Immature natural killer cell (primary cell): ENCODE data around the gene TULP4. TPM values are rescaled to one million over a fixed set of nuclear protein-coding genes. Genes with fewer than 3 reads are reported as not detected.
"Not testable (repeated sequence)": the region's sequence is repeated elsewhere in the genome, so short reads cannot be mapped to it uniquely, and the experiment has no call there.

Experiments used
- DNase-seq, 3 donors: peaks; one replicate each; pipeline ENCODE4 v3.0.0; 2022; ENCODE audit warnings: mixed read lengths in 1 of 3
- H3K27ac Mint-ChIP-seq, 6 donors: one replicate each; pipeline ENCODE4 v1.8.0; 2020; ENCODE audit warnings: mixed read lengths in 6 of 6, mild to moderate bottlenecking in 5 of 6, inconsistent platforms in 4 of 6, moderate library complexity in 3 of 6
- H3K27me3 Mint-ChIP-seq, 3 donors: one replicate each; pipeline ENCODE4 v1.8.0; 2020 to 2021; ENCODE audit warnings: low read depth in 3 of 3, mild to moderate bottlenecking in 3 of 3, mixed read lengths in 3 of 3, moderate library complexity in 3 of 3, inconsistent platforms in 1 of 3
- H3K36me3 Mint-ChIP-seq, 3 donors: one replicate each; pipeline ENCODE4 v1.8.0; 2020; ENCODE audit warnings: mixed read lengths in 3 of 3, inconsistent platforms in 2 of 3, mild to moderate bottlenecking in 2 of 3
- H3K4me1 Mint-ChIP-seq, 2 donors: one replicate each; pipeline ENCODE4 v1.8.0; 2020; ENCODE audit warnings: inconsistent platforms in 2 of 2, mild to moderate bottlenecking in 2 of 2, mixed read lengths in 2 of 2, moderate library complexity in 1 of 2
- H3K4me3 Mint-ChIP-seq, 5 donors: one replicate each; pipeline ENCODE4 v1.8.0; 2020; ENCODE audit warnings: mild to moderate bottlenecking in 5 of 5, mixed read lengths in 5 of 5, inconsistent platforms in 3 of 5, moderate library complexity in 3 of 5
- H3K9me3 Mint-ChIP-seq, 6 donors: one replicate each; pipeline ENCODE4 v1.8.0; 2020; ENCODE audit warnings: mild to moderate bottlenecking in 6 of 6, mixed read lengths in 6 of 6, inconsistent platforms in 4 of 6, moderate library complexity in 3 of 6
- polyA plus RNA-seq, 3 donors: library from polyadenylated mRNA; unstranded; fragments of 300-500 nt; fragmentation: Illumina TruSeq; gene quantifications; one replicate each; pipeline ENCODE4 v1.2.3, GENCODE V29; 2021

The TULP4 gene
- polyA plus RNA-seq, 3 donors from 2014 or later, result 19.0 to 46.9 (median 22.2) TPM

DNA sequence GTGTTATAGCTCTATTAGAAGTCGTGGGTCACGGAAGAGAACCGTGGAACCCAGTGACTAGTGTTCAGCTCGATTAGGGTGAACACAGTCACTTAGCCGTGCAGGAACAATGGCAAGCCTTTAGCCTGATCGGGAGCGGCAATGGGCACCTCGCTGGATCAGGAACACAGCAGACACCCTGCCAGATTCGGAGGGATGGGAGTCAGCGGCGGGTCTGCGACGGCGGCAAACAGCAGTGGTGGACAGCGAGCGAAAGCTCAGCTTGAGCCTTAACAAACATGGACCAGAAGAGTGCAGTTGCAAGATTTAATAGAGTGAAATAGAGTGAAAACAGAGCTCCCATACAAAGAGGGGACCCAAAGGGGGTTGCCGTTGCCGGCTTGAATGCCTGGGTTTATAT is 157.8 kb downstream of the TULP4 start:
- H3K27me3 Mint-ChIP-seq, H3K27ac Mint-ChIP-seq, DNase-seq, H3K4me1 Mint-ChIP-seq, H3K4me3 Mint-ChIP-seq, H3K9me3 Mint-ChIP-seq: not testable (repeated sequence)
- H3K36me3 Mint-ChIP-seq, result peaks cover 18 to 26% (median 18%) of the 10 kb centered on the region in 3 donors

GRCh38 chr6:158471339-158471738 is 159.1 kb downstream of the TULP4 start:
- Mint-ChIP-seq H3K27me3 (peaks cover 0 to 2% (median 0%) of the 10 kb centered on the region in 3 donors), H3K4me1 (no peaks in the 10 kb centered on the region), H3K27ac (no peak overlapping the region), H3K9me3 (no peaks in the 10 kb centered on the region), H3K36me3 (peaks cover 9 to 27% (median 18%) of the 10 kb centered on the region in 3 donors), H3K4me3 (no peak overlapping the region)
- no peak for DNase-seq

DNA sequence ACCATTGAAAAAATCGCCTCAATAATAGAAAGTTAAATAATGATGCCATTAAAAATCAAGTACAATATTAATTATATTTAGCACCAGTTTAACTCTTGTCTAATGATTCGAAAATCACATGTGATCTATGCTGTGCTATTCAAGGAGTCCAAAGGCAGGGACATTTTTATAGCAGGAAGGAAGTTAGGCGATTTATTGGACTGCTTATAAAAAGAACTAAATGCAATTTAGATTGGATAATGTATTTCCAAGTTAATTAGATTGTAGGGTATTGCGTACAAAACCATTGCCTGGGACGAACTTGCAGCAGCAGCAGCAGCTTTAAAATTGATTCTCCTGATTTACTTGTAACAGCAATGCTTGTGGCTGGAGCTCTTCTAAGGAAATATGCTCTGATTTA is 160.2 kb downstream of the TULP4 start:
- H3K27ac Mint-ChIP-seq, result peak overlapping the region in 1 of 6 donors; percentile 11
- H3K4me1 Mint-ChIP-seq, result no peaks in the 10 kb centered on the region
- no peak for DNase-seq
- H3K4me3 Mint-ChIP-seq, result no peak overlapping the region
- no peaks in the 10 kb centered on the region for H3K9me3 Mint-ChIP-seq
- H3K27me3 Mint-ChIP-seq, result peaks cover 0 to 2% (median 0%) of the 10 kb centered on the region in 3 donors
- H3K36me3 Mint-ChIP-seq, result peaks cover 8 to 33% (median 19%) of the 10 kb centered on the region in 3 donors

- DNase-seq, result no peak
- peaks cover 0 to 2% (median 0%) of the 10 kb centered on the region in 3 donors for H3K27me3 Mint-ChIP-seq
- no peak overlapping the region for H3K4me3 Mint-ChIP-seq
- H3K4me1 Mint-ChIP-seq, result no peaks in the 10 kb centered on the region
- no peak overlapping the region for H3K27ac Mint-ChIP-seq
- no peaks in the 10 kb centered on the region for H3K9me3 Mint-ChIP-seq
- H3K36me3 Mint-ChIP-seq, result peaks cover 12 to 30% (median 17%) of the 10 kb centered on the region in 3 donors
Observed at GRCh38 chr6:158474961-158475343, 162.7 kb downstream of the TULP4 start.

- H3K4me1 Mint-ChIP-seq, result no peaks in the 10 kb centered on the region
- no peaks in the 10 kb centered on the region for H3K9me3 Mint-ChIP-seq
- H3K36me3 Mint-ChIP-seq, result peaks cover 16 to 33% (median 17%) of the 10 kb centered on the region in 3 donors
- DNase-seq, result peak in 1 of 3 donors; percentile 13
- no peak overlapping the region for H3K4me3 Mint-ChIP-seq
- H3K27ac Mint-ChIP-seq, result peak overlapping the region in 1 of 6 donors; percentile 8
- no peaks in the 10 kb centered on the region for H3K27me3 Mint-ChIP-seq
Observed at GRCh38 chr6:158475344-158476302, 163.4 kb downstream of the TULP4 start.

GRCh38 chr6:158476389-158476788 is 164.1 kb downstream of the TULP4 start:
- Mint-ChIP-seq H3K4me3 (no peak overlapping the region), H3K4me1 (no peaks in the 10 kb centered on the region), H3K9me3 (no peaks in the 10 kb centered on the region), H3K36me3 (peaks cover 23 to 39% (median 24%) of the 10 kb centered on the region in 3 donors), H3K27ac (peak overlapping the region in 1 of 6 donors; percentile 67), H3K27me3 (no peaks in the 10 kb centered on the region)
- DNase-seq, result no peak

- H3K9me3 Mint-ChIP-seq, DNase-seq, H3K4me3 Mint-ChIP-seq, H3K27me3 Mint-ChIP-seq, H3K4me1 Mint-ChIP-seq, H3K27ac Mint-ChIP-seq: not testable (repeated sequence)
- H3K36me3 Mint-ChIP-seq, result peaks cover 35 to 51% (median 36%) of the 10 kb centered on the region in 3 donors
Observed at GRCh38 chr6:158477722-158478121, 165.5 kb downstream of the TULP4 start.

- Mint-ChIP-seq H3K36me3 (peaks cover 36 to 48% (median 38%) of the 10 kb centered on the region in 3 donors), H3K27ac (no peak overlapping the region), H3K9me3 (no peaks in the 10 kb centered on the region), H3K4me1 (no peaks in the 10 kb centered on the region), H3K27me3 (peaks cover 0 to 2% (median 0%) of the 10 kb centered on the region in 3 donors), H3K4me3 (no peak overlapping the region)
- DNase-seq, result no peak
Observed at GRCh38 chr6:158480989-158481388, 168.7 kb downstream of the TULP4 start.

DNA sequence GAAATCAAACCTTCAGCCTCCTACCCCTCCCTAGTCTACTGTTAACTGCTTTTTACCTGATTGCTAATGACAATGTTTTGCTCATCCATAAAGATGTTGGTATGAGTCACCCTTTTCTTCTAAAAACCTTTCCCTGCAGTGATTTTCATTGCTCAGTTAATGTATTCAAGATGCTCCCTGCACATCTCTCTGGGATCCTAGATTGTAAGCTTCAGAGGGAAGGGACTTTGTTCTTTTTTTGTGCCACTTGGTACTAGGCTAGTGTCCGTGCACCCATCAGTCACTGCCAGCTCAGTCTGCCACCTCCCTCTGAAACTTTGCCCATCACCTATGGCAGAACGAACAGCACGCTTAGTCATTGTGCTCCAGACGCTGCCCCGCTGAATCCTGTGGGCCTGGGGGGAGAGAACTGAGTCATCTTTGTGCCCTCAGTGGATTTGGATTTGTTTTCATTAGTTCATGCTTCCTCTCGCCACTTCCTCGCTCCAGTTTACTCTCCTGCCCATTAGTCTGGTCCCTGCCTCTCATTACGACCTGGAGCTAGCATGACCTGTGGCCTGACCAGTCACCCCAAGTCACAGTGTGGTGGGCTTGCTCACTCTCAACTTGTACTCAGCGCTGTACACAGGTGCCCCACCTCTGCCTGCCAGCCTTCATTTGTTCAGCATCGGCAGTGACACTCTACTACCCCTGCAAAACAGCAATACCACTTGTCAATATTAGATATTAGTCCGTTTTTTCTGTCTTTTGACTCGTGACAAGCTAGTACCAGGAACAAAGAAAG is 169.6 kb downstream of the TULP4 start:
- Mint-ChIP-seq H3K36me3 (peaks cover 36 to 40% (median 36%) of the 10 kb centered on the region in 3 donors), H3K27ac (no peak overlapping the region), H3K4me3 (no peak overlapping the region), H3K9me3 (no peaks in the 10 kb centered on the region), H3K27me3 (peaks cover 0 to 2% (median 0%) of the 10 kb centered on the region in 3 donors), H3K4me1 (no peaks in the 10 kb centered on the region)
- DNase-seq, result no peak

- no peaks in the 10 kb centered on the region for H3K9me3 Mint-ChIP-seq
- no peak overlapping the region for H3K27ac Mint-ChIP-seq
- H3K36me3 Mint-ChIP-seq, result peaks cover 27 to 40% (median 34%) of the 10 kb centered on the region in 3 donors
- peaks cover 0 to 2% (median 0%) of the 10 kb centered on the region in 3 donors for H3K27me3 Mint-ChIP-seq
- no peak for DNase-seq
- H3K4me3 Mint-ChIP-seq, result no peak overlapping the region
- H3K4me1 Mint-ChIP-seq, result no peaks in the 10 kb centered on the region
Observed at GRCh38 chr6:158485431-158485830, 173.2 kb downstream of the TULP4 start.

- Mint-ChIP-seq H3K4me3 (no peak overlapping the region), H3K27ac (no peak overlapping the region), H3K36me3 (peaks cover 11 to 28% (median 26%) of the 10 kb centered on the region in 3 donors), H3K27me3 (peaks cover 0 to 4% (median 0%) of the 10 kb centered on the region in 3 donors), H3K4me1 (no peaks in the 10 kb centered on the region), H3K9me3 (no peaks in the 10 kb centered on the region)
- DNase-seq, result no peak
Observed at GRCh38 chr6:158487495-158487894, 175.2 kb downstream of the TULP4 start.

DNA sequence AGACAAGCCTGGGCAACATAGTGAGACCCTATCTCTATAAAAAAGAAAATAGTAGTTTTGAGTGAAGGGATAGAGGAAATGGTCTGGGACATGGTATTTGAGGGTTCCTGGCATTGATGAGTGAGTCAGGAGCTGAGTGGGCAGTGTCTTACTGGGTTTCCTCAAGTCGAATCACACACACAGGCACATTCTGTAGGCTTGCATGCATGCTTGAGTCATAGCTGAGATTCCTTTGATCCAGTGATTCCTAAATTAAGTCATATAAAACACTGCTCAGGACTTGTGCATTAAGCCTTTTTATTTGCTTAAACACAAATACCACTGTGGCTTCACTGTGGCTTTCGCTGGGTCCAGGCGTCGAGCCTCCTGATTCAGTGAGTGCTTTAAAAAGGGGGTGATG is 175.8 kb downstream of the TULP4 start:
- no peak for DNase-seq
- Mint-ChIP-seq H3K4me3 (no peak overlapping the region), H3K4me1 (no peaks in the 10 kb centered on the region), H3K9me3 (no peaks in the 10 kb centered on the region), H3K27me3 (peaks cover 0 to 4% (median 0%) of the 10 kb centered on the region in 3 donors), H3K27ac (no peak overlapping the region), H3K36me3 (peaks cover 8 to 28% (median 26%) of the 10 kb centered on the region in 3 donors)

DNA sequence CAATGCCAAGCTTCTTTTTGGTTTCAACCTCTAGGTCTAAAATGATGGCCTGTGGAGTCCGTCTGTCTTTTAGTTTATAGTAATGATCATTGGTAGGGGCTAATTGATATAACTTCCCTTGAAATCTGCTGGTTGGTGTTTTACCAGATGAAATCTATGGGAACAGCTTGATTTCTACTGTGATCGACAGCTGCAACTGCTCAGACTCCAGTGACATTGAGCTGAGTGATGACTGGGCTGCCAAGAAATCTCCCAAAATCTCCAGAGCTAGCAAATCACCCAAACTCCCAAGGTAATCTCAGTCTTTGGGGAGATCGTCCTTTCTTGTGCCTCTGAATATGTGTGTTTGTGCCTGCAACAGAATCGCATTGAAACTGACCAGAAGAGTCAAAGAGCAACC is 177.2 kb downstream of the TULP4 start:
- no peak for DNase-seq
- peaks cover 13 to 28% (median 27%) of the 10 kb centered on the region in 3 donors for H3K36me3 Mint-ChIP-seq
- H3K27me3 Mint-ChIP-seq, result peaks cover 0 to 4% (median 0%) of the 10 kb centered on the region in 3 donors
- peak overlapping the region in 2 of 6 donors; percentile 5 to 7 for H3K27ac Mint-ChIP-seq
- no peak overlapping the region for H3K4me3 Mint-ChIP-seq
- no peaks in the 10 kb centered on the region for H3K9me3 Mint-ChIP-seq
- H3K4me1 Mint-ChIP-seq, result no peaks in the 10 kb centered on the region

DNA sequence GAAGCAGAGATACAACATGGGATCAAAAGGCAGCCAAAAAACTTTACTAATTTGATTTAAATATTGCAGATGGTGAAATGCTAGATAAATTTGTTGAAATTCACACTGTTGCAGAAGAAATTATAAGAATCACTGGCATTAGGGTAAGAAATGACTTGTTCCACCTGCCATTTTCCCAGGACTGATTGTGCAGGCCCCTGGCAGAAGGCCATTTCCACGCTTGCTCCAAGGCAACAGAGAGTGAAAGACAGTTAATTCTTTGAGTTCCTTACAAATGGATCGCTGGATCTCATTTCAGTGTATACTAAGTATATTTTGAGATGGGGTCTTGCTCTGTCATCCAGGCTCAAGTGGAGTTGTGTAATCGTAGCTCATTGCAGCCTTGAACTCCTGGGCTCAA is 180.6 kb downstream of the TULP4 start:
- Mint-ChIP-seq H3K4me3 (no peak overlapping the region), H3K36me3 (peaks cover 12 to 26% (median 21%) of the 10 kb centered on the region in 3 donors), H3K9me3 (no peaks in the 10 kb centered on the region), H3K27ac (no peak overlapping the region), H3K4me1 (no peaks in the 10 kb centered on the region), H3K27me3 (peaks cover 0 to 4% (median 0%) of the 10 kb centered on the region in 3 donors)
- no peak for DNase-seq
